Neural progenitor cell (in vitro differentiated cells): Measurements from ENCODE around the gene KRT10. TPM values are rescaled to one million over a fixed set of nuclear protein-coding genes. Genes with fewer than 3 reads are reported as not detected.
"Not testable (repeated sequence)": the region's sequence is repeated elsewhere in the genome, so short reads cannot be mapped to it uniquely, and the experiment has no call there.

Experiments
- DNase-seq: peaks from one replicate; pipeline ENCODE4 v3.0.0-alpha.2; 2016; ENCODE audit warnings: low spot score
- H2AFZ ChIP-seq: fragments of 200-600 bp; sonication (generic); replicated peaks from 2 replicates; pipeline ENCODE4 v1.6.1; 2016; ENCODE audit warnings: antibody characterized with exemption
- H3F3A ChIP-seq: fragments of 200-600 bp; sonication (generic); 2 replicates; pipeline ENCODE4 v1.6.1; 2016; ENCODE audit warnings: antibody characterized with exemption, low read depth
- H3K27ac ChIP-seq: fragments of 200-600 bp; sonication (generic); 2 replicates; pipeline ENCODE4 v1.5.1; 2016; ENCODE audit warnings: mild to moderate bottlenecking
- H3K27me3 ChIP-seq: fragments of 200-600 bp; sonication (generic); 2 replicates; pipeline ENCODE4 v1.6.1; 2016; ENCODE audit warnings: mild to moderate bottlenecking, moderate library complexity
- H3K36me3 ChIP-seq: fragments of 200-600 bp; sonication (generic); 2 replicates; pipeline ENCODE4 v1.5.1; 2016
- H3K4me1 ChIP-seq: fragments of 200-600 bp; sonication (generic); 2 replicates; pipeline ENCODE4 v1.6.1; 2016; ENCODE audit warnings: mixed run types
- H3K4me2 ChIP-seq: fragments of 200-600 bp; sonication (generic); 2 replicates; pipeline ENCODE4 v1.6.1; 2016
- H3K4me3 ChIP-seq: fragments of 200-600 bp; sonication (generic); 2 replicates; pipeline ENCODE4 v1.5.1; 2016
- H3K79me2 ChIP-seq: fragments of 200-600 bp; sonication (generic); 2 replicates; pipeline ENCODE4 v1.6.1; 2016; ENCODE audit warnings: low read depth
- H3K9ac ChIP-seq: fragments of 200-600 bp; sonication (generic); 2 replicates; pipeline ENCODE4 v1.6.1; 2016
- H3K9me3 ChIP-seq: fragments of 200-600 bp; sonication (generic); 2 replicates; pipeline ENCODE4 v1.5.1; 2016; ENCODE audit warnings: low read depth
- H4K20me1 ChIP-seq: fragments of 200-600 bp; sonication (generic); 2 replicates; pipeline ENCODE4 v1.6.1; 2016; ENCODE audit warnings: low read depth
- H3K27ac Mint-ChIP-seq: 3 replicates; pipeline ENCODE4 v1.8.0; 2021; ENCODE audit warnings: mixed read lengths
- H3K27me3 Mint-ChIP-seq: 2 replicates; pipeline ENCODE4 v1.8.0; 2022; ENCODE audit warnings: low read depth, mild to moderate bottlenecking, inconsistent platforms, moderate library complexity, mixed read lengths; ENCODE audit not compliant: insufficient read depth
- H3K36me3 Mint-ChIP-seq: 3 replicates; pipeline ENCODE4 v1.8.0; 2021; ENCODE audit warnings: mixed read lengths
- H3K4me1 Mint-ChIP-seq: 3 replicates; pipeline ENCODE4 v1.8.0; 2021; ENCODE audit warnings: mixed read lengths
- H3K4me3 Mint-ChIP-seq: 3 replicates; pipeline ENCODE4 v1.8.0; 2021; ENCODE audit warnings: mild to moderate bottlenecking, moderate library complexity, mixed read lengths
- H3K9me3 Mint-ChIP-seq: 3 replicates; pipeline ENCODE4 v1.8.0; 2020; ENCODE audit warnings: mixed read lengths
- EZH2 ChIP-seq: fragments of 200-600 bp; sonication (generic); IDR thresholded peaks from 2 replicates; pipeline ENCODE4 v1.6.1; 2017; ENCODE audit warnings: antibody characterized with exemption, mild to moderate bottlenecking, moderate library complexity
- EZH2phosphoT487 ChIP-seq: fragments of 200-600 bp; sonication (generic); IDR thresholded peaks from 2 replicates; pipeline ENCODE4 v1.6.1; 2017; ENCODE audit warnings: antibody characterized with exemption
- total RNA-seq: library from RNA; depleted of rRNA; stranded (reverse); fragments of >200 nt; gene quantifications from 2 replicates; pipeline ENCODE4 v1.2.3, GENCODE V29; 2015; ENCODE audit warnings: low replicate concordance
- TF ChIP-seq, protein P1 (sequence below): fragments of 200-600 bp; sonication (generic); IDR thresholded peaks from 2 replicates; pipeline ENCODE4 v1.5.1; 2017; ENCODE audit warnings: antibody characterized with exemption, mild to moderate bottlenecking

KRT10 gene
- total RNA-seq, 1 donor from 2014 or later, result 7.5 TPM

GRCh38 chr17:40817103-40817682 is 5.2 kb downstream of the KRT10 start:
- no peak overlapping the region for H3K4me3 ChIP-seq

GRCh38 chr17:40816569-40816968 is 5.8 kb downstream of the KRT10 start:
- Mint-ChIP-seq H3K36me3 (peaks cover 3% of the 10 kb centered on the region), H3K4me1 (peaks cover 19% of the 10 kb centered on the region), H3K27me3 (peaks cover 2% of the 10 kb centered on the region), H3K27ac (no peak overlapping the region), H3K9me3 (no peaks in the 10 kb centered on the region), H3K4me3 (peak overlapping the region; percentile 88)
- H3K4me3 ChIP-seq, result no peak overlapping the region
- no peaks in the 10 kb centered on the region for H3K9me3 ChIP-seq
- no peaks in the 10 kb centered on the region for H3K36me3 ChIP-seq
- H3K4me1 ChIP-seq, result peaks cover 4% of the 10 kb centered on the region
- H3K27me3 ChIP-seq, result peaks cover 50% of the 10 kb centered on the region
- no peak overlapping the region for H2AFZ ChIP-seq
- TF ChIP-seq EZH2phosphoT487 (no peak), EZH2 (no peak)
- TF ChIP-seq, protein P1, sequence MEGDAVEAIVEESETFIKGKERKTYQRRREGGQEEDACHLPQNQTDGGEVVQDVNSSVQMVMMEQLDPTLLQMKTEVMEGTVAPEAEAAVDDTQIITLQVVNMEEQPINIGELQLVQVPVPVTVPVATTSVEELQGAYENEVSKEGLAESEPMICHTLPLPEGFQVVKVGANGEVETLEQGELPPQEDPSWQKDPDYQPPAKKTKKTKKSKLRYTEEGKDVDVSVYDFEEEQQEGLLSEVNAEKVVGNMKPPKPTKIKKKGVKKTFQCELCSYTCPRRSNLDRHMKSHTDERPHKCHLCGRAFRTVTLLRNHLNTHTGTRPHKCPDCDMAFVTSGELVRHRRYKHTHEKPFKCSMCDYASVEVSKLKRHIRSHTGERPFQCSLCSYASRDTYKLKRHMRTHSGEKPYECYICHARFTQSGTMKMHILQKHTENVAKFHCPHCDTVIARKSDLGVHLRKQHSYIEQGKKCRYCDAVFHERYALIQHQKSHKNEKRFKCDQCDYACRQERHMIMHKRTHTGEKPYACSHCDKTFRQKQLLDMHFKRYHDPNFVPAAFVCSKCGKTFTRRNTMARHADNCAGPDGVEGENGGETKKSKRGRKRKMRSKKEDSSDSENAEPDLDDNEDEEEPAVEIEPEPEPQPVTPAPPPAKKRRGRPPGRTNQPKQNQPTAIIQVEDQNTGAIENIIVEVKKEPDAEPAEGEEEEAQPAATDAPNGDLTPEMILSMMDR, result no peak
- no peak for DNase-seq
- no peaks in the 10 kb centered on the region for H4K20me1 ChIP-seq
- H3F3A ChIP-seq, result peaks cover 29% of the 10 kb centered on the region
- H3K9ac ChIP-seq, result no peak overlapping the region
- no peak overlapping the region for H3K27ac ChIP-seq
- H3K79me2 ChIP-seq, result peaks cover 17% of the 10 kb centered on the region
- no peak overlapping the region for H3K4me2 ChIP-seq

More at GRCh38 chr17:40817103-40817682, 5.2 kb downstream of the KRT10 start:
- H3K36me3 ChIP-seq, result no peaks in the 10 kb centered on the region
- H3K4me1 Mint-ChIP-seq, result peaks cover 19% of the 10 kb centered on the region
- H3F3A ChIP-seq, result peaks cover 29% of the 10 kb centered on the region
- no peaks in the 10 kb centered on the region for H4K20me1 ChIP-seq
- peaks cover 3% of the 10 kb centered on the region for H3K27me3 Mint-ChIP-seq
- no peak overlapping the region for H3K27ac ChIP-seq
- peaks cover 3% of the 10 kb centered on the region for H3K36me3 Mint-ChIP-seq
- H2AFZ ChIP-seq, result no peak overlapping the region
- peaks cover 45% of the 10 kb centered on the region for H3K27me3 ChIP-seq
- peaks cover 4% of the 10 kb centered on the region for H3K4me1 ChIP-seq
- no peak for DNase-seq
- peak overlapping the region; percentile 88 for H3K4me3 Mint-ChIP-seq
- H3K9me3 Mint-ChIP-seq, result no peaks in the 10 kb centered on the region
- TF ChIP-seq, protein P1, result no peak
- no peak for TF ChIP-seq EZH2
- TF ChIP-seq EZH2phosphoT487, result no peak
- peaks cover 17% of the 10 kb centered on the region for H3K79me2 ChIP-seq
- H3K9ac ChIP-seq, result no peak overlapping the region
- no peaks in the 10 kb centered on the region for H3K9me3 ChIP-seq
- H3K4me2 ChIP-seq, result no peak overlapping the region
- no peak overlapping the region for H3K27ac Mint-ChIP-seq

DNA sequence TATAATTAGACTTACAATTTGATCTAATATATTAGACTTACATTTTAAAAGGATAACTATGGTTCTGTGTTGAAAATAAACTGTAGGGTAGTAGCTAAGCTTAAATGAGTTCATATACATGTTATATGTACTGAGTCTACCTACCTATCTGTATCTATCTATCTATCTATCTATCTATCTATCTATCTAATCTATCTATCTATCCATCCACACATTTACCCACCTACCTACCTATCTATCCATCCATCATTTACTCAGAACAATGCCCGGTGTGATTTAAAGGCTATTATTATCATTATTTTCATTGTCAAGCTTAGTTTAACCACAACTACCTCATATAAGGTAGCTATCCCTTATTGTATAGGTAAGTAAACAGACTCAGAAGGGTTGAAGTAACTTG is 7.0 kb downstream of the KRT10 start:
- peaks cover 17% of the 10 kb centered on the region for H3K79me2 ChIP-seq
- H3K36me3 ChIP-seq, result no peaks in the 10 kb centered on the region
- Mint-ChIP-seq H3K4me1 (peaks cover 17% of the 10 kb centered on the region), H3K27ac (no peak overlapping the region), H3K27me3 (peaks cover 2% of the 10 kb centered on the region), H3K4me3 (no peak overlapping the region), H3K9me3 (no peaks in the 10 kb centered on the region), H3K36me3 (peaks cover 3% of the 10 kb centered on the region)
- H2AFZ ChIP-seq, result no peak overlapping the region
- peaks cover 29% of the 10 kb centered on the region for H3F3A ChIP-seq
- DNase-seq, result no peak
- H3K27me3 ChIP-seq, result peaks cover 50% of the 10 kb centered on the region
- no peak overlapping the region for H3K4me2 ChIP-seq
- no peak overlapping the region for H3K9ac ChIP-seq
- no peaks in the 10 kb centered on the region for H4K20me1 ChIP-seq
- no peak overlapping the region for H3K27ac ChIP-seq
- no peaks in the 10 kb centered on the region for H3K9me3 ChIP-seq
- TF ChIP-seq EZH2, result no peak
- TF ChIP-seq, protein P1, result no peak
- no peak for TF ChIP-seq EZH2phosphoT487
- no peak overlapping the region for H3K4me3 ChIP-seq
- H3K4me1 ChIP-seq, result peaks cover 4% of the 10 kb centered on the region

DNA sequence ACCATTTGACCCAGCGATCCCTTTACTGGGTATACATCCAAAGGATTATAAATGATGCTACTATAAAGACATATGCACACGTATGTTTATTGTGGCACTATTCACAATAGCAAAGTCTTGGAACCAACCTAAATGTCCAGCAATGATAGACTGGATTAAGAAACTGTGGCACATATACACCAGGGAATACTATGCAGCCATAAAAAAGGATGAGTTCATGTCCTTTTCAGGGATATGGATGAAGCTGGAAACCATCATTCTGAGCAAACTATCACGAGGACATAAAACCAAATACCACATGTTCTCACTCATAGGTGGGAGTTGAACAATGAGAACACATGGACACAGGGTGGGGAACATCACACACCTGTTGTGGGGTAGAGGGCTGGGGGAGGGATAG is 7.8 kb downstream of the KRT10 start:
- H3K4me3 Mint-ChIP-seq, H3K9me3 ChIP-seq, H4K20me1 ChIP-seq, H3K27ac ChIP-seq, H3K27ac Mint-ChIP-seq, H3K4me2 ChIP-seq, DNase-seq, H3K4me3 ChIP-seq, H3K36me3 Mint-ChIP-seq, H3K4me1 ChIP-seq, H3K27me3 Mint-ChIP-seq, H3K36me3 ChIP-seq, H3K9ac ChIP-seq, H2AFZ ChIP-seq, H3K9me3 Mint-ChIP-seq: not testable (repeated sequence)
- Histone ChIP-seq H3F3A (peaks cover 29% of the 10 kb centered on the region), H3K79me2 (peaks cover 12% of the 10 kb centered on the region), H3K27me3 (peaks cover 55% of the 10 kb centered on the region)
- peaks cover 11% of the 10 kb centered on the region for H3K4me1 Mint-ChIP-seq
